GM12891 (cell line): ENCODE measurements around the gene C1QTNF8.

Source experiments
- POLR2A ChIP-seq: IDR thresholded peaks from 2 replicates; pipeline ENCODE4 v1.6.1; 2011; ENCODE audit warnings: low read depth, low read length, control low read depth
- POLR2AphosphoS5 ChIP-seq: IDR thresholded peaks from 2 replicates; pipeline ENCODE4 v1.6.1; 2011; ENCODE audit warnings: low read depth, low read length, control low read depth
- TAF1 ChIP-seq: IDR thresholded peaks from 2 replicates; pipeline ENCODE4 v1.6.1; 2011; ENCODE audit warnings: low read depth, low read length, control low read depth

- TF ChIP-seq TAF1 (no peak), POLR2A (no peak), POLR2AphosphoS5 (no peak)
Observed at GRCh38 chr16:1067629-1068028, 28.4 kb downstream of the C1QTNF8 start.
